Lower leg skin (tissue), 3 donors: ENCODE measurements around the gene PIP5K1B.

Source experiments
- CTCF ChIP-seq, 3 donors: fragments of 450-650 bp; IDR thresholded peaks; one replicate each; pipeline ENCODE4 v1.5.1; 2016; ENCODE audit warnings: antibody characterized with exemption in 3 of 3, mild to moderate bottlenecking in 3 of 3, moderate library complexity in 2 of 3
- POLR2A ChIP-seq, 2 donors: fragments of 450-650 bp; IDR thresholded peaks; one replicate each; pipeline ENCODE4 v1.6.1; 2016 to 2017; ENCODE audit warnings: antibody characterized with exemption in 2 of 2, mild to moderate bottlenecking in 1 of 2, moderate library complexity in 1 of 2

GRCh38 chr9:68920921-68921320 lies 215.9 kb downstream of the PIP5K1B start:
- TF ChIP-seq POLR2A (IDR thresholded peaks at IDR 0.05) (no peak), CTCF (IDR thresholded peaks at IDR 0.05) (no peak)
